Heart left ventricle (tissue), 16 donors: Measurements from ENCODE around the gene KCNJ12. TPM values are rescaled to one million over a fixed set of nuclear protein-coding genes. Genes with fewer than 3 reads are reported as not detected.

ENCODE experiments used
- ATAC-seq, 4 donors: fragments of 200-7000 bp; cut with Tn5 transposase; one replicate each; pipeline ENCODE4 v1.9.1; 2020 to 2022; ENCODE audit warnings: moderate library complexity in 4 of 4, mild to moderate bottlenecking in 3 of 4, moderate number of reproducible peaks in 1 of 4
- DNase-seq, 5 donors: peaks; one replicate each; pipeline ENCODE4 v3.0.0-alpha.2; 2020
- H3K27ac ChIP-seq, 12 donors: fragments of 200-600 bp; sonication (generic) in 4 of 12; one replicate each; pipeline versions ENCODE4 v1.5.0 to v1.8.0; 2016 to 2022; ENCODE audit warnings: mild to moderate bottlenecking in 2 of 12
- H3K27me3 ChIP-seq, 9 donors: fragments of 200-600 bp; sonication (generic) in 2 of 9; one replicate each; pipeline versions ENCODE4 v1.5.1 to v1.8.0; 2016 to 2022; ENCODE audit warnings: mild to moderate bottlenecking in 3 of 9
- H3K36me3 ChIP-seq, 9 donors: fragments of 200-600 bp; sonication (generic) in 2 of 9; one replicate each; pipeline versions ENCODE4 v1.5.0 to v1.8.0; 2018 to 2022; ENCODE audit warnings: mild to moderate bottlenecking in 2 of 9
- H3K4me1 ChIP-seq, 12 donors: fragments of 200-600 bp; sonication (generic) in 4 of 12; one replicate each; pipeline versions ENCODE4 v1.5.0 to v1.8.0; 2016 to 2022; ENCODE audit warnings: mild to moderate bottlenecking in 3 of 12
- H3K4me3 ChIP-seq, 12 donors: fragments of 200-600 bp; sonication (generic) in 4 of 12; one replicate each; pipeline versions ENCODE4 v1.5.0 to v1.8.0; 2017 to 2022; ENCODE audit warnings: mild to moderate bottlenecking in 9 of 12, moderate library complexity in 4 of 12
- H3K9me3 ChIP-seq, 12 donors: fragments of 200-600 bp; sonication (generic) in 4 of 12; one replicate each; pipeline versions ENCODE4 v1.5.0 to v1.8.0; 2016 to 2022; ENCODE audit warnings: mild to moderate bottlenecking in 1 of 12
- POLR2A ChIP-seq, 2 donors: fragments of 450-650 bp; IDR thresholded peaks; one replicate each; pipeline ENCODE4 v1.6.1; 2017; ENCODE audit warnings: antibody characterized with exemption in 2 of 2, mild to moderate bottlenecking in 2 of 2, moderate library complexity in 2 of 2
- WGBS, 4 donors: extraction: QIAGEN DNeasy Blood & Tissue Kit in 2 of 4; methylation state at CpG; one replicate each; pipeline versions ENCODE4 v1.1.5 to v1.1.7; 2013 to 2018; 5-methylcytosine and 5-hydroxymethylcytosine counted together
- intact Hi-C, 10 donors: fragments of 100-400 bp; cut with DNase I; formaldehyde crosslinking; loops; one replicate each; pipeline versions ENCODE4 v1.11.1 to v1.14.2; 2022
- polyA plus RNA-seq, 2 donors: library from polyadenylated mRNA; stranded (reverse); fragments of 200-250 nt; gene quantifications; one replicate each; pipeline ENCODE4 v1.2.3, GENCODE V29; 2013
- total RNA-seq, 9 donors: library from RNA; depleted of rRNA in 2 of 9; stranded (reverse); fragments of >200 nt in 2 of 9; fragmentation: NEBNext Ultra II Directional in 3 of 9; extraction: Animal tissue kit (Norgen Biotek cat#: 25700) in 3 of 9; gene quantifications; one replicate each; pipeline versions ENCODE4 v1.1.0 to v1.2.4, GENCODE V29; 2016 to 2023
- TF ChIP-seq, protein P1 (sequence below), 12 donors: fragments of 200-600 bp; sonication (generic) in 4 of 12; IDR thresholded peaks; one replicate each; pipeline versions ENCODE4 v1.5.0 to v1.8.0; 2018 to 2022; ENCODE audit warnings: antibody characterized with exemption in 12 of 12, mild to moderate bottlenecking in 5 of 12
- donor health status: ischemic (EF 13 %, LVEDD 7.1; RV severe dilation, severe dysfunction).
- donor health status: healthy with polysubstance abuse.
- donor health status: DM: no; HTN: yes; CAD: no.
- donor health status: DM: no; HTN: no; CAD: no.
- donor health status: ischemic (EF 25% LVEDD 6.9; RV normal size, moderate dysfunction).
- donor health status: ischemic (EF 25% LVEDD 5.7; RV mildly dilated, moderate dysfunction).
- donor health status: healthy.
- donor health status: DM: yes; HTN: yes; CAD: no.
- donor health status: ischemic (EF 35%, LVEDD 5.7; RV mildly dilated, moderate dysfunction).
- donor health status: nonischemic (EF 11% LVEDD 7.7; RV severe dilation, severe dysfunction).
- donor health status: DM: yes; HTN: yes; CAD: no.
- donor health status: PGD.
- donor health status: ischemic (EF 29% LVEDD 5.4; RV normal size, mild dysfunction).
- donor health status: nonischemic (EF 23%, LVEDD 6.1; RV moderate dilation, normal function).

KCNJ12 gene
- total and polyA plus RNA-seq, 11 donors, result 6.6 to 24.2 (median 9.0) TPM

GRCh38 chr17:21351366-21352065 is 24.6 kb upstream of the KCNJ12 start:
- intact Hi-C loops, result no loop called here
- no peak overlapping the region for H3K27ac ChIP-seq
- WGBS, 4 donors, result 69 to 85% (median 75%) methylated on average over 2 to 3 of the region's 3 CpGs
- H3K27me3 ChIP-seq, result no peaks in the 10 kb centered on the region
- no peak for ATAC-seq
- no peak overlapping the region for H3K4me3 ChIP-seq
- TF ChIP-seq, protein P1, sequence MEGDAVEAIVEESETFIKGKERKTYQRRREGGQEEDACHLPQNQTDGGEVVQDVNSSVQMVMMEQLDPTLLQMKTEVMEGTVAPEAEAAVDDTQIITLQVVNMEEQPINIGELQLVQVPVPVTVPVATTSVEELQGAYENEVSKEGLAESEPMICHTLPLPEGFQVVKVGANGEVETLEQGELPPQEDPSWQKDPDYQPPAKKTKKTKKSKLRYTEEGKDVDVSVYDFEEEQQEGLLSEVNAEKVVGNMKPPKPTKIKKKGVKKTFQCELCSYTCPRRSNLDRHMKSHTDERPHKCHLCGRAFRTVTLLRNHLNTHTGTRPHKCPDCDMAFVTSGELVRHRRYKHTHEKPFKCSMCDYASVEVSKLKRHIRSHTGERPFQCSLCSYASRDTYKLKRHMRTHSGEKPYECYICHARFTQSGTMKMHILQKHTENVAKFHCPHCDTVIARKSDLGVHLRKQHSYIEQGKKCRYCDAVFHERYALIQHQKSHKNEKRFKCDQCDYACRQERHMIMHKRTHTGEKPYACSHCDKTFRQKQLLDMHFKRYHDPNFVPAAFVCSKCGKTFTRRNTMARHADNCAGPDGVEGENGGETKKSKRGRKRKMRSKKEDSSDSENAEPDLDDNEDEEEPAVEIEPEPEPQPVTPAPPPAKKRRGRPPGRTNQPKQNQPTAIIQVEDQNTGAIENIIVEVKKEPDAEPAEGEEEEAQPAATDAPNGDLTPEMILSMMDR (IDR thresholded peaks at IDR 0.05), result no peak
- TF ChIP-seq POLR2A (IDR thresholded peaks at IDR 0.05), result no peak
- H3K36me3 ChIP-seq, result no peaks in the 10 kb centered on the region
- DNase-seq, result peak in 1 of 5 donors; percentile 43
- peaks cover 0 to 7% (median 2%) of the 10 kb centered on the region in 12 donors for H3K4me1 ChIP-seq
- no peaks in the 10 kb centered on the region for H3K9me3 ChIP-seq

GRCh38 chr17:21352221-21352980 is 23.8 kb upstream of the KCNJ12 start:
- peak in 2 of 5 donors; percentile 19 to 40 for DNase-seq
- Histone ChIP-seq H3K27me3 (no peaks in the 10 kb centered on the region), H3K4me3 (no peak overlapping the region), H3K9me3 (no peaks in the 10 kb centered on the region), H3K27ac (no peak overlapping the region), H3K36me3 (no peaks in the 10 kb centered on the region), H3K4me1 (peaks cover 0 to 4% (median 0%) of the 10 kb centered on the region in 12 donors)
- ATAC-seq, result peak in 2 of 4 donors; percentile 22 to 51
- intact Hi-C loops, result no loop called here
- TF ChIP-seq, protein P1 (IDR thresholded peaks at IDR 0.05), result no peak
- TF ChIP-seq POLR2A (IDR thresholded peaks at IDR 0.05), result no peak
- WGBS, 4 donors, result 83 to 86% (median 84%) methylated on average over 14 to 23 of the region's 23 CpGs

GRCh38 chr17:21352981-21353265 is 23.2 kb upstream of the KCNJ12 start:
- whole genome bisulfite sequencing, 4 donors, result 95 to 96% (median 95%) methylated on average over 7 to 8 of the region's 8 CpGs
- intact Hi-C loops, result no loop called here
- Histone ChIP-seq H3K27me3 (no peaks in the 10 kb centered on the region), H3K27ac (no peak overlapping the region), H3K9me3 (no peaks in the 10 kb centered on the region), H3K4me3 (no peak overlapping the region), H3K36me3 (no peaks in the 10 kb centered on the region), H3K4me1 (peaks cover 0 to 4% (median 0%) of the 10 kb centered on the region in 12 donors)
- DNase-seq (peak in 1 of 5 donors; percentile 19), ATAC-seq (no peak)
- no peak for TF ChIP-seq POLR2A (IDR thresholded peaks at IDR 0.05)
- TF ChIP-seq, protein P1 (IDR thresholded peaks at IDR 0.05), result no peak

GRCh38 chr17:21353326-21354010 is 22.7 kb upstream of the KCNJ12 start:
- ATAC-seq (no peak), DNase-seq (peak in 1 of 5 donors; percentile 37)
- Histone ChIP-seq H3K27me3 (no peaks in the 10 kb centered on the region), H3K27ac (no peak overlapping the region), H3K4me3 (no peak overlapping the region), H3K9me3 (no peaks in the 10 kb centered on the region), H3K4me1 (peaks cover 0 to 9% (median 2%) of the 10 kb centered on the region in 12 donors), H3K36me3 (no peaks in the 10 kb centered on the region)
- WGBS, 4 donors, result 84 to 90% (median 86%) methylated on average over 13 of the region's 13 CpGs
- TF ChIP-seq, protein P1 (IDR thresholded peaks at IDR 0.05), result no peak
- TF ChIP-seq POLR2A (IDR thresholded peaks at IDR 0.05), result no peak
- intact Hi-C loops, result no loop called here
